GM23338 (cell line): ENCODE measurements around the gene AP4E1. TPM values are rescaled to one million over a fixed set of nuclear protein-coding genes. Genes with fewer than 3 reads are reported as not detected.

Experiments used
- ATAC-seq: fragments of 200-7000 bp; cut with Tn5 transposase; 3 replicates; pipeline ENCODE4 v1.9.1; 2020
- DNase-seq: peaks from one replicate; pipeline ENCODE4 v3.0.0-alpha.2; 2015; ENCODE audit warnings: low spot score
- H2AFZ ChIP-seq: fragments of 200-600 bp; sonication (generic); 2 replicates; pipeline ENCODE4 v1.8.0; 2016; ENCODE audit warnings: antibody characterized with exemption, mild to moderate bottlenecking, moderate library complexity
- H3F3A ChIP-seq: fragments of 200-600 bp; sonication (generic); replicated peaks from 2 replicates; pipeline ENCODE4 v1.8.0; 2017; ENCODE audit warnings: antibody characterized with exemption, mixed run types, low read depth
- H3K27ac ChIP-seq: fragments of 200-600 bp; sonication (generic); 2 replicates; pipeline ENCODE4 v1.6.1; 2016; ENCODE audit warnings: low read depth
- H3K27me3 ChIP-seq: fragments of 200-600 bp; sonication (generic); 2 replicates; pipeline ENCODE4 v1.8.0; 2016; ENCODE audit warnings: mild to moderate bottlenecking, mixed run types, moderate library complexity; ENCODE audit not compliant: insufficient read depth
- H3K36me3 ChIP-seq: fragments of 200-600 bp; sonication (generic); 2 replicates; pipeline ENCODE4 v1.8.0; 2016; ENCODE audit warnings: mild to moderate bottlenecking; ENCODE audit not compliant: insufficient read depth
- H3K4me1 ChIP-seq: fragments of 200-600 bp; sonication (generic); 2 replicates; pipeline ENCODE4 v1.8.0; 2016; ENCODE audit warnings: mild to moderate bottlenecking, moderate library complexity; ENCODE audit not compliant: insufficient read depth
- H3K4me2 ChIP-seq: fragments of 200-600 bp; sonication (generic); 2 replicates; pipeline ENCODE4 v1.7.1; 2017; ENCODE audit warnings: mixed run types
- H3K4me3 ChIP-seq: fragments of 200-600 bp; sonication (generic); 2 replicates; pipeline ENCODE4 v1.6.1; 2016; ENCODE audit warnings: mixed run types
- H3K79me2 ChIP-seq: fragments of 200-600 bp; sonication (generic); replicated peaks from 2 replicates; pipeline ENCODE4 v1.8.0; 2017; ENCODE audit warnings: mild to moderate bottlenecking; ENCODE audit not compliant: insufficient read depth
- H3K9me2 ChIP-seq: fragments of 200-600 bp; sonication (generic); 2 replicates; pipeline ENCODE4 v1.8.0; 2017; ENCODE audit not compliant: insufficient read depth
- H4K20me1 ChIP-seq: fragments of 200-600 bp; sonication (generic); replicated peaks from 2 replicates; pipeline ENCODE4 v1.8.0; 2017; ENCODE audit warnings: mild to moderate bottlenecking; ENCODE audit not compliant: insufficient read depth
- H3K27ac Mint-ChIP-seq: 2 replicates; pipeline ENCODE4 v1.8.0; 2020; ENCODE audit warnings: inconsistent platforms, mild to moderate bottlenecking, moderate library complexity, mixed read lengths
- H3K27me3 Mint-ChIP-seq: 3 replicates; pipeline ENCODE4 v1.8.0; 2022; ENCODE audit warnings: low read depth, mild to moderate bottlenecking, moderate library complexity, mixed read lengths, inconsistent platforms; ENCODE audit not compliant: insufficient read depth, poor library complexity
- H3K36me3 Mint-ChIP-seq: 3 replicates; pipeline ENCODE4 v1.8.0; 2021; ENCODE audit warnings: low read depth, mild to moderate bottlenecking, inconsistent platforms, moderate library complexity, mixed read lengths
- H3K4me1 Mint-ChIP-seq: 3 replicates; pipeline ENCODE4 v1.8.0; 2020; ENCODE audit warnings: mild to moderate bottlenecking, inconsistent platforms, mixed read lengths
- H3K4me3 Mint-ChIP-seq: 3 replicates; pipeline ENCODE4 v1.8.0; 2021; ENCODE audit warnings: moderate library complexity, mild to moderate bottlenecking, inconsistent platforms, mixed read lengths
- H3K9me3 Mint-ChIP-seq: 3 replicates; pipeline ENCODE4 v1.8.0; 2020; ENCODE audit warnings: moderate library complexity, mild to moderate bottlenecking, inconsistent platforms, mixed read lengths
- CREB1 ChIP-seq: fragments of 250-450 bp; sonication (Bioruptor Pico); IDR thresholded peaks from 2 replicates; pipeline ENCODE4 v1.5.0; 2020; ENCODE audit warnings: low read depth, mild to moderate bottlenecking, moderate library complexity
- CTCF ChIP-seq, 2 experiments: fragments of 200-600 bp in 1 of 2; sonication (generic) in 1 of 2; conservative IDR thresholded peaks; 2 replicates each; pipeline versions ENCODE4 v1.5.1 to v1.6.1; 2016 to 2017; ENCODE audit warnings: antibody characterized with exemption in 2 of 2, low read depth in 2 of 2, mild to moderate bottlenecking in 2 of 2, moderate library complexity in 1 of 2
- ETS1 ChIP-seq: IDR thresholded peaks from 2 replicates; pipeline ENCODE4 v1.6.1; 2016; ENCODE audit warnings: antibody characterized with exemption
- EZH2 ChIP-seq: fragments of 200-600 bp; sonication (generic); IDR thresholded peaks from one replicate; pipeline ENCODE4 v1.8.0; 2017; ENCODE audit warnings: antibody characterized with exemption, mild to moderate bottlenecking, low read depth; ENCODE audit not compliant: unreplicated experiment
- EZH2phosphoT487 ChIP-seq: fragments of 200-600 bp; sonication (generic); IDR thresholded peaks from one replicate; pipeline ENCODE4 v1.8.1; 2018; ENCODE audit warnings: antibody characterized with exemption; ENCODE audit not compliant: unreplicated experiment
- JUNB ChIP-seq: IDR thresholded peaks from one replicate; pipeline ENCODE4 v1.6.1; 2016; ENCODE audit warnings: antibody characterized with exemption; ENCODE audit not compliant: unreplicated experiment
- NANOG ChIP-seq: IDR thresholded peaks from 2 replicates; pipeline ENCODE4 v1.6.1; 2016; ENCODE audit warnings: antibody characterized with exemption, borderline replicate concordance
- POLR2AphosphoS5 ChIP-seq: IDR thresholded peaks from 2 replicates; pipeline ENCODE4 v1.6.1; 2016; ENCODE audit warnings: antibody characterized with exemption, low read depth
- REST ChIP-seq: IDR thresholded peaks from one replicate; pipeline ENCODE4 v1.6.1; 2018; ENCODE audit warnings: antibody characterized with exemption; ENCODE audit not compliant: unreplicated experiment
- STAT1 ChIP-seq: IDR thresholded peaks from one replicate; pipeline ENCODE4 v1.6.1; 2016; ENCODE audit warnings: antibody characterized with exemption; ENCODE audit not compliant: unreplicated experiment
- ZNF114 ChIP-seq: fragments of 250-450 bp; sonication (Bioruptor Pico); IDR thresholded peaks from 2 replicates; pipeline ENCODE4 v1.5.0; 2020; ENCODE audit warnings: mild to moderate bottlenecking, moderate library complexity
- ZNF331 ChIP-seq: fragments of 250-450 bp; sonication (Bioruptor Pico); IDR thresholded peaks from 2 replicates; pipeline ENCODE4 v1.5.0; 2020; ENCODE audit warnings: low read depth, mild to moderate bottlenecking, moderate library complexity
- ZNF462 ChIP-seq: fragments of 250-450 bp; sonication (Bioruptor Pico); IDR thresholded peaks from 2 replicates; pipeline ENCODE4 v1.5.0; 2020; ENCODE audit warnings: mild to moderate bottlenecking, moderate library complexity
- polyA plus RNA-seq: library from polyadenylated mRNA; unstranded; fragments of >200 nt; fragmentation: Nextera tagmentation; extraction: Ambion mirVana; gene quantifications from 2 replicates; pipeline ENCODE4 v1.2.1, GENCODE V29; 2016
- total RNA-seq: library from RNA; depleted of rRNA; stranded (reverse); fragments of >200 nt; shearing (Covaris generic); gene quantifications from 2 replicates; pipeline ENCODE4 v1.2.3, GENCODE V29; 2014

The AP4E1 gene
- total and polyA plus RNA-seq, 2 experiments from 2014 or later = 4.4 to 15.4 TPM

GRCh38 chr15:50860824-50861223 is 47.7 kb upstream of the AP4E1 start:
- H3K4me1 Mint-ChIP-seq = peaks cover 10% of the 10 kb centered on the region
- Histone ChIP-seq H3K4me1 (peaks cover 3% of the 10 kb centered on the region; the same call in 1 of the 2 replicates), H3K4me3 (no peak overlapping the region), H3K79me2 (no peaks in the 10 kb centered on the region), H2AFZ (no peak overlapping the region), H3K4me2 (no peak overlapping the region), H3K27ac (no peak overlapping the region), H4K20me1 (no peaks in the 10 kb centered on the region), H3K27me3 (no peaks in the 10 kb centered on the region), H3F3A (no peaks in the 10 kb centered on the region), H3K9me2 (no peaks in the 10 kb centered on the region), H3K36me3 (no peaks in the 10 kb centered on the region)
- no peaks in the 10 kb centered on the region for H3K27me3 Mint-ChIP-seq
- H3K36me3 Mint-ChIP-seq = no peaks in the 10 kb centered on the region
- H3K27ac Mint-ChIP-seq = no peak overlapping the region
- no peak for ATAC-seq
- TF ChIP-seq STAT1 = no peak
- no peak for TF ChIP-seq EZH2phosphoT487
- no peak for TF ChIP-seq JUNB
- no peak for TF ChIP-seq CTCF (conservative IDR thresholded peaks at IDR 0.05; ENCODE audit: low read depth in 2 of 2)
- no peak for TF ChIP-seq ZNF114
- TF ChIP-seq EZH2 = no peak
- TF ChIP-seq ZNF462 (CRISPR knock-in tag) = no peak
- no peak for TF ChIP-seq POLR2AphosphoS5
- no peak for TF ChIP-seq NANOG
- no peak for TF ChIP-seq REST
- TF ChIP-seq ETS1 = no peak
- no peak for TF ChIP-seq ZNF331
- no peak for TF ChIP-seq CREB1 (CRISPR knock-in tag)
- no peak overlapping the region for H3K4me3 Mint-ChIP-seq
- no peaks in the 10 kb centered on the region for H3K9me3 Mint-ChIP-seq
- DNase-seq = no peak
